Upper lobe of left lung (tissue), 6 donors: Measurements from ENCODE around the gene NUDT5. TPM values are rescaled to one million over a fixed set of nuclear protein-coding genes. Genes with fewer than 3 reads are reported as not detected.

ENCODE experiments used
- ATAC-seq, 2 donors: fragments of 200-7000 bp; cut with Tn5 transposase; one replicate each; pipeline ENCODE4 v1.9.1; 2022; ENCODE audit warnings: mild to moderate bottlenecking in 2 of 2, moderate library complexity in 2 of 2; ENCODE audit not compliant: low FRiP score in 2 of 2
- DNase-seq, 2 donors: peaks; one replicate each; pipeline ENCODE4 v3.0.0-alpha.2; 2019 to 2020
- H3K27ac ChIP-seq, 4 donors: fragments of 200-600 bp; sonication (generic); one replicate each; pipeline ENCODE4 v1.5.1; 2016 to 2019
- H3K27me3 ChIP-seq, 4 donors: fragments of 200-600 bp; sonication (generic); one replicate each; pipeline ENCODE4 v1.5.1; 2017 to 2019
- H3K36me3 ChIP-seq, 4 donors: fragments of 200-600 bp; sonication (generic); one replicate each; pipeline ENCODE4 v1.5.1; 2016 to 2019
- H3K4me1 ChIP-seq, 4 donors: fragments of 200-600 bp; sonication (generic); one replicate each; pipeline ENCODE4 v1.5.1; 2018 to 2019
- H3K4me3 ChIP-seq, 4 donors: fragments of 200-600 bp; sonication (generic); one replicate each; pipeline ENCODE4 v1.5.1; 2017 to 2019; ENCODE audit warnings: mild to moderate bottlenecking in 2 of 4, moderate library complexity in 1 of 4
- H3K9me3 ChIP-seq, 4 donors: fragments of 200-600 bp; sonication (generic); one replicate each; pipeline ENCODE4 v1.5.1; 2018 to 2019
- EP300 ChIP-seq, 4 donors: sonication (generic); formaldehyde crosslinking; IDR thresholded peaks; one replicate each; pipeline ENCODE4 v1.5.1; 2017; ENCODE audit warnings: antibody characterized with exemption in 4 of 4, control low read depth in 2 of 4
- POLR2A ChIP-seq, 4 donors: fragments of 450-650 bp; IDR thresholded peaks; one replicate each; pipeline ENCODE4 v1.5.1; 2016 to 2017; ENCODE audit warnings: antibody characterized with exemption in 4 of 4, mild to moderate bottlenecking in 2 of 4
- POLR2AphosphoS5 ChIP-seq, 2 donors: sonication (generic); formaldehyde crosslinking; IDR thresholded peaks; one replicate each; pipeline ENCODE4 v1.5.1; 2017; ENCODE audit warnings: antibody characterized with exemption in 2 of 2
- WGBS, 2 donors: methylation state at CpG; one replicate each; pipeline ENCODE4 v1.1.5; 2017 to 2018; 5-methylcytosine and 5-hydroxymethylcytosine counted together
- total RNA-seq, 6 donors: library from RNA; depleted of rRNA in 4 of 6; stranded (reverse); fragments of >200 nt in 4 of 6; gene quantifications; one replicate each; pipeline versions ENCODE4 v1.1.0 to v1.2.1, GENCODE V29; 2016 to 2021
- TF ChIP-seq, protein P1 (sequence below), 6 experiments: fragments of 450-650 bp in 4 of 6; fragments of 200-600 bp in 2 of 6; sonication (generic) in 2 of 6; IDR thresholded peaks; one replicate each; pipeline ENCODE4 v1.5.1; 2016 to 2019; ENCODE audit warnings: antibody characterized with exemption in 6 of 6
- donor health status: DM: no; HTN: no; CAD: no; lungs with moderate emphysema.
- donor health status: DM: no; HTN: yes; CAD: no; lungs with severe emphysema.

The NUDT5 gene
- total RNA-seq, 6 donors from 2014 or later: 13.5 to 50.4 (median 45.4) TPM

GRCh38 chr10:12165036-12165435 lies 30.7 kb downstream of the NUDT5 start:
- Histone ChIP-seq H3K4me3 (no peak overlapping the region), H3K4me1 (no peaks in the 10 kb centered on the region), H3K27me3 (no peaks in the 10 kb centered on the region), H3K27ac (no peak overlapping the region), H3K9me3 (no peaks in the 10 kb centered on the region), H3K36me3 (peaks cover 4 to 89% (median 64%) of the 10 kb centered on the region in 4 donors)
- TF ChIP-seq POLR2A (IDR thresholded peaks at IDR 0.05): no peak
- TF ChIP-seq, protein P1, sequence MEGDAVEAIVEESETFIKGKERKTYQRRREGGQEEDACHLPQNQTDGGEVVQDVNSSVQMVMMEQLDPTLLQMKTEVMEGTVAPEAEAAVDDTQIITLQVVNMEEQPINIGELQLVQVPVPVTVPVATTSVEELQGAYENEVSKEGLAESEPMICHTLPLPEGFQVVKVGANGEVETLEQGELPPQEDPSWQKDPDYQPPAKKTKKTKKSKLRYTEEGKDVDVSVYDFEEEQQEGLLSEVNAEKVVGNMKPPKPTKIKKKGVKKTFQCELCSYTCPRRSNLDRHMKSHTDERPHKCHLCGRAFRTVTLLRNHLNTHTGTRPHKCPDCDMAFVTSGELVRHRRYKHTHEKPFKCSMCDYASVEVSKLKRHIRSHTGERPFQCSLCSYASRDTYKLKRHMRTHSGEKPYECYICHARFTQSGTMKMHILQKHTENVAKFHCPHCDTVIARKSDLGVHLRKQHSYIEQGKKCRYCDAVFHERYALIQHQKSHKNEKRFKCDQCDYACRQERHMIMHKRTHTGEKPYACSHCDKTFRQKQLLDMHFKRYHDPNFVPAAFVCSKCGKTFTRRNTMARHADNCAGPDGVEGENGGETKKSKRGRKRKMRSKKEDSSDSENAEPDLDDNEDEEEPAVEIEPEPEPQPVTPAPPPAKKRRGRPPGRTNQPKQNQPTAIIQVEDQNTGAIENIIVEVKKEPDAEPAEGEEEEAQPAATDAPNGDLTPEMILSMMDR (IDR thresholded peaks at IDR 0.05): no peak
- no peak for TF ChIP-seq EP300 (IDR thresholded peaks at IDR 0.05)
- no peak for TF ChIP-seq POLR2AphosphoS5 (IDR thresholded peaks at IDR 0.05)
- WGBS, 2 donors: 83 to 89% methylated on average over 3 of the region's 3 CpGs
- DNase-seq: no peak
- no peak for ATAC-seq

DNA sequence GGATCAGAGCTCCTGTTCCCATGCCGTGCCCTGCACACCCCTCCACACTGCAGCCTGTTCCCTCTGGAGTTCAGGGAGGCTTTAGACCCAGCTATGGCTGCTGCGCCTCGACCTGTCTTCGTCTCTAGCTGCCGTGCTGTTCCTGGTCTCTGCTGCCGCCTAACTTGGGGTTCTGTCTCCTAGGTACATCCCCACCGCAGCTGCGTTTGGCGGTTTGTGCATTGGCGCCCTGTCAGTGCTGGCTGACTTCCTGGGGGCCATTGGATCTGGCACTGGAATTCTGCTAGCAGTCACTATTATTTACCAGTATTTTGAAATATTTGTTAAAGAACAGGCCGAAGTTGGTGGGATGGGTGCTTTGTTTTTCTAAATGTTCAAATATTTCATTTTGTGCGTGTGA lies 31.6 kb downstream of the NUDT5 start:
- TF ChIP-seq POLR2AphosphoS5 (IDR thresholded peaks at IDR 0.05): no peak
- no peak for TF ChIP-seq EP300 (IDR thresholded peaks at IDR 0.05)
- TF ChIP-seq, protein P1 (IDR thresholded peaks at IDR 0.05): no peak
- TF ChIP-seq POLR2A (IDR thresholded peaks at IDR 0.05): no peak
- H3K36me3 ChIP-seq: peaks cover 0 to 86% (median 55%) of the 10 kb centered on the region in 4 donors
- H3K9me3 ChIP-seq: no peaks in the 10 kb centered on the region
- H3K27me3 ChIP-seq: no peaks in the 10 kb centered on the region
- H3K4me3 ChIP-seq: no peak overlapping the region
- ATAC-seq (no peak), DNase-seq (no peak)
- WGBS, 2 donors: 93 to 94% methylated on average over 11 to 12 of the region's 12 CpGs
- H3K27ac ChIP-seq: no peak overlapping the region
- no peaks in the 10 kb centered on the region for H3K4me1 ChIP-seq

GRCh38 chr10:12162927-12163326 lies 32.8 kb downstream of the NUDT5 start:
- Histone ChIP-seq H3K9me3 (no peaks in the 10 kb centered on the region), H3K27ac (no peak overlapping the region), H3K36me3 (peaks cover 0 to 84% (median 49%) of the 10 kb centered on the region in 4 donors), H3K4me1 (no peaks in the 10 kb centered on the region), H3K4me3 (no peak overlapping the region), H3K27me3 (no peaks in the 10 kb centered on the region)
- 93 to 99% methylated on average over 6 of the region's 6 CpGs for WGBS, 2 donors
- TF ChIP-seq EP300 (IDR thresholded peaks at IDR 0.05) (no peak), POLR2A (IDR thresholded peaks at IDR 0.05) (no peak), POLR2AphosphoS5 (IDR thresholded peaks at IDR 0.05) (no peak)
- TF ChIP-seq, protein P1 (IDR thresholded peaks at IDR 0.05): no peak
- no peak for ATAC-seq
- no peak for DNase-seq

GRCh38 chr10:12160664-12161063 lies 35.0 kb downstream of the NUDT5 start:
- WGBS, 2 donors: 94 to 96% methylated on average over 5 of the region's 5 CpGs
- TF ChIP-seq, protein P1 (IDR thresholded peaks at IDR 0.05): no peak
- TF ChIP-seq POLR2AphosphoS5 (IDR thresholded peaks at IDR 0.05): no peak
- no peak for TF ChIP-seq POLR2A (IDR thresholded peaks at IDR 0.05)
- TF ChIP-seq EP300 (IDR thresholded peaks at IDR 0.05): no peak
- Histone ChIP-seq H3K36me3 (peaks cover 0 to 69% (median 37%) of the 10 kb centered on the region in 4 donors), H3K27ac (no peak overlapping the region), H3K4me3 (no peak overlapping the region), H3K27me3 (no peaks in the 10 kb centered on the region), H3K9me3 (no peaks in the 10 kb centered on the region), H3K4me1 (no peaks in the 10 kb centered on the region)
- ATAC-seq: no peak
- DNase-seq: no peak

GRCh38 chr10:12158111-12158510 lies 37.6 kb downstream of the NUDT5 start:
- DNase-seq (no peak), ATAC-seq (no peak)
- Histone ChIP-seq H3K4me3 (no peak overlapping the region), H3K27ac (no peak overlapping the region), H3K27me3 (no peaks in the 10 kb centered on the region), H3K4me1 (no peaks in the 10 kb centered on the region), H3K36me3 (peaks cover 0 to 64% (median 31%) of the 10 kb centered on the region in 4 donors), H3K9me3 (no peaks in the 10 kb centered on the region)
- WGBS, 2 donors: 73 to 85% methylated on average over 3 of the region's 3 CpGs
- TF ChIP-seq EP300 (IDR thresholded peaks at IDR 0.05) (no peak), POLR2AphosphoS5 (IDR thresholded peaks at IDR 0.05) (no peak), POLR2A (IDR thresholded peaks at IDR 0.05) (no peak)
- TF ChIP-seq, protein P1 (IDR thresholded peaks at IDR 0.05): no peak
